Suprapubic skin (tissue), 4 donors: ENCODE measurements around the gene MYBPH. TPM values are rescaled to one million over a fixed set of nuclear protein-coding genes. Genes with fewer than 3 reads are reported as not detected.
A peak's percentile ranks its signal among the peaks of the same experiment; 100 is the strongest.

Experiments
- DNase-seq, 2 donors: peaks; one replicate each; pipeline ENCODE4 v3.0.0-alpha.2; 2019; ENCODE audit warnings: low spot score in 2 of 2
- H3K27ac ChIP-seq: fragments of 200-600 bp; sonication (generic); one replicate; pipeline ENCODE4 v1.5.1; 2019
- H3K27me3 ChIP-seq: fragments of 200-600 bp; sonication (generic); one replicate; pipeline ENCODE4 v1.5.1; 2019
- H3K36me3 ChIP-seq: fragments of 200-600 bp; sonication (generic); one replicate; pipeline ENCODE4 v1.5.1; 2019
- H3K4me1 ChIP-seq: fragments of 200-600 bp; sonication (generic); one replicate; pipeline ENCODE4 v1.5.1; 2019
- H3K4me3 ChIP-seq: fragments of 200-600 bp; sonication (generic); one replicate; pipeline ENCODE4 v1.5.1; 2019; ENCODE audit warnings: mild to moderate bottlenecking
- H3K9me3 ChIP-seq: fragments of 200-600 bp; sonication (generic); one replicate; pipeline ENCODE4 v1.5.1; 2019
- CTCF ChIP-seq, 2 donors: fragments of 200-600 bp in 1 of 2; fragments of 450-650 bp in 1 of 2; sonication (generic) in 1 of 2; IDR thresholded peaks; one replicate each; pipeline ENCODE4 v1.5.1; 2016 to 2019; ENCODE audit warnings: antibody characterized with exemption in 2 of 2, mild to moderate bottlenecking in 1 of 2, moderate library complexity in 1 of 2
- EP300 ChIP-seq: sonication (generic); formaldehyde crosslinking; IDR thresholded peaks from one replicate; pipeline ENCODE4 v1.6.1; 2017; ENCODE audit warnings: antibody characterized with exemption
- POLR2A ChIP-seq, 2 donors: fragments of 450-650 bp; IDR thresholded peaks; one replicate each; pipeline ENCODE4 v1.6.1; 2017; ENCODE audit warnings: antibody characterized with exemption in 2 of 2, mild to moderate bottlenecking in 2 of 2, moderate library complexity in 2 of 2
- POLR2AphosphoS5 ChIP-seq, 3 donors: sonication (generic); formaldehyde crosslinking; IDR thresholded peaks; one replicate each; pipeline ENCODE4 v1.6.1; 2017; ENCODE audit warnings: antibody characterized with exemption in 3 of 3
- WGBS: methylation state at CpG from one replicate; pipeline ENCODE4 v1.1.5; 2018; 5-methylcytosine and 5-hydroxymethylcytosine counted together
- total RNA-seq, 4 donors: library from RNA; depleted of rRNA; stranded (reverse); fragments of >200 nt; gene quantifications; one replicate each; pipeline ENCODE4 v1.1.0, GENCODE V29; 2016

The MYBPH gene
- total RNA-seq, 4 donors from 2014 or later, result 0.26 TPM; not detected in 3

- TF ChIP-seq POLR2A (IDR thresholded peaks at IDR 0.05) (no peak), POLR2AphosphoS5 (IDR thresholded peaks at IDR 0.05) (no peak), CTCF (IDR thresholded peaks at IDR 0.05) (no peak), EP300 (no peak)
- Histone ChIP-seq H3K9me3 (no peaks in the 10 kb centered on the region), H3K27ac (no peak overlapping the region), H3K27me3 (peaks cover 88% of the 10 kb centered on the region), H3K36me3 (no peaks in the 10 kb centered on the region), H3K4me3 (no peak overlapping the region), H3K4me1 (peaks cover 13% of the 10 kb centered on the region)
- DNase-seq, result peak in 1 of 2 donors; percentile 72
- 83% methylated on average over 2 of the region's 2 CpGs for WGBS
Observed at GRCh38 chr1:203122159-203122558, 53.5 kb downstream of the MYBPH start.

- no peak overlapping the region for H3K27ac ChIP-seq
- peaks cover 87% of the 10 kb centered on the region for H3K27me3 ChIP-seq
- H3K4me3 ChIP-seq, result no peak overlapping the region
- WGBS, result 68% methylated on average over 11 of the region's 11 CpGs
- H3K9me3 ChIP-seq, result no peaks in the 10 kb centered on the region
- peaks cover 8% of the 10 kb centered on the region for H3K4me1 ChIP-seq
- TF ChIP-seq POLR2A (IDR thresholded peaks at IDR 0.05) (no peak), EP300 (no peak), CTCF (IDR thresholded peaks at IDR 0.05) (no peak), POLR2AphosphoS5 (IDR thresholded peaks at IDR 0.05) (no peak)
- peak in 1 of 2 donors; percentile 52 for DNase-seq
- H3K36me3 ChIP-seq, result no peaks in the 10 kb centered on the region
Observed at GRCh38 chr1:203121186-203122015, 54.2 kb downstream of the MYBPH start.

- no peak overlapping the region for H3K27ac ChIP-seq
- TF ChIP-seq POLR2A (IDR thresholded peaks at IDR 0.05) (no peak), POLR2AphosphoS5 (IDR thresholded peaks at IDR 0.05) (no peak), EP300 (no peak), CTCF (IDR thresholded peaks at IDR 0.05) (no peak)
- peak in 1 of 2 donors; percentile 66 for DNase-seq
- H3K9me3 ChIP-seq, result no peaks in the 10 kb centered on the region
- peaks cover 83% of the 10 kb centered on the region for H3K27me3 ChIP-seq
- H3K36me3 ChIP-seq, result no peaks in the 10 kb centered on the region
- peaks cover 8% of the 10 kb centered on the region for H3K4me1 ChIP-seq
- 81% methylated on average over 7 of the region's 7 CpGs for WGBS
- no peak overlapping the region for H3K4me3 ChIP-seq
Observed at GRCh38 chr1:203120325-203121153, 55.1 kb downstream of the MYBPH start.

Other genes with a start within 250 kb of the MYBPH start
- gene KLHL12, start 248.6 kb downstream of the MYBPH start, total RNA-seq, result 10 to 100 TPM; 13.4 to 19.6 (median 15.1) TPM
- gene ADIPOR1, start 217.5 kb downstream of the MYBPH start, total RNA-seq, result 100 to 1,000 TPM; 124 to 190 (median 169) TPM
- gene CYB5R1, start 208.6 kb downstream of the MYBPH start, total RNA-seq, result 100 to 1,000 TPM; 136 to 212 (median 176) TPM
- 10 to 100 TPM; 62.0 to 95.5 (median 68.6) TPM for gene TMEM183A, start 168.5 kb downstream of the MYBPH start, total RNA-seq
- 10 to 100 TPM in 1 of 4 donors, 1 to 10 TPM in 1, under 1 TPM in 2; 0.26 to 38.7 (median 1.5) TPM for gene PPFIA4, start 149.3 kb downstream of the MYBPH start, total RNA-seq
- gene MYOG, start 89.8 kb downstream of the MYBPH start, total RNA-seq, result not detected
- gene ADORA1, start 48.1 kb downstream of the MYBPH start, total RNA-seq, result 1 to 10 TPM; 3.4 to 8.2 (median 5.6) TPM
- gene CHI3L1, start 10.9 kb upstream of the MYBPH start, total RNA-seq, result 100 to 1,000 TPM; 100 to 257 (median 128) TPM
- gene CHIT1, start 53.8 kb upstream of the MYBPH start, total RNA-seq, result under 1 TPM in 3 of 4 donors, not detected in 1; 0.23 to 0.68 (median 0.32) TPM
- 100 to 1,000 TPM; 160 to 319 (median 193) TPM for gene BTG2, start 129.7 kb upstream of the MYBPH start, total RNA-seq
- gene FMOD, start 175.3 kb upstream of the MYBPH start, total RNA-seq, result 10 to 100 TPM; 13.3 to 36.6 (median 22.9) TPM